GM12874 (cell line): Measurements from ENCODE around the gene DYSF.

Experiments
- CTCF ChIP-seq: IDR thresholded peaks from 2 replicates; pipeline ENCODE4 v1.5.1; 2011; ENCODE audit warnings: low read depth, mild to moderate bottlenecking, control low read depth, low read length, moderate library complexity; ENCODE audit not compliant: insufficient read depth

Gene DYSF

DNA sequence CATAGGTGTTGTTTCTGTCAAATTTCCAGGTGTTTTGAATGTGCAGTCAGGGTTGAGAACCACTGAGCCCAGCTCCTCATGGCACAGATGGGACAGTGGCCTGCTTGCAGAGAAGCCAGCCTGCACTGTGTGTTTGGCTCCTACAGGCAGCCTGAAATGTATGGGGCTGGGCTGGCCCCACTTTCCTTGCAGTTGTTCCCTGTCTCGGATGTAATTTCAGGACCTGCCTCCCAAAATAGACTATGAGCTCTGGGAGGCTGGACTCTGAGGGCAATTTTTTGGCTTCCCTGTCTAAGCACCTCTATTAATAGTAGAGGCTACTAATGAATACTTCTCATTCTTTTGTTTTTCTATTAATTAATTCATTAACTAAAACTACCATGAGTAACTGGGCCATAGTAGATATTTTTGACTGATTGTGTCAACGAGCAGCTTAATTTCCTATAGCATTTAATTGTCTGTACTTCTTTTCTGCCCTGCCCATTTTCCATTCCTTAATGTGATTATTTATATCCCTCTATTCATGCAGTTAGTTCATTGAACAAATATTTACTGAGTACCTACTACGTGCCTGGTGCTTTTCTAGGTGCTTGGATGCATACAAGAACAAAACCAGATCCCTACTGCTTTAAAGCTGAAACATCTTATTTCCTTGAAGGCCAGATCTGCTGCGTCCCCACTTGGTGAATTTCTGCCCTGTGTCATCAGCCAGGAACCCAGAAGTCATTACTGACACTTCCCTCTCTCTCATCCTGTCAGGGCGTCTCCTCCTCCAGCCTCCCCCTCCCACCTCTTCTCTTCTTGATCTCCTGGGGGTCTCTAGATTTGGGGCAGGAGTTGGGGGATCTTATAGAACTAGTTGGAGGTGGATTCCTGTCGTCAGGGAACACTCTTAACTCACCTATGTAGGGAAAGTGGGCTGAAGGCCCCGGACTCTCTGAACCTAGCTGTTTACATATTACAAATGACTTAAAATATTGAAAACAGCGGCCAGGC, 16.3 kb downstream of the DYSF start:
- no peak for TF ChIP-seq CTCF

GRCh38 chr2:71471276-71471675, 17.9 kb downstream of the DYSF start:
- no peak for TF ChIP-seq CTCF

DNA sequence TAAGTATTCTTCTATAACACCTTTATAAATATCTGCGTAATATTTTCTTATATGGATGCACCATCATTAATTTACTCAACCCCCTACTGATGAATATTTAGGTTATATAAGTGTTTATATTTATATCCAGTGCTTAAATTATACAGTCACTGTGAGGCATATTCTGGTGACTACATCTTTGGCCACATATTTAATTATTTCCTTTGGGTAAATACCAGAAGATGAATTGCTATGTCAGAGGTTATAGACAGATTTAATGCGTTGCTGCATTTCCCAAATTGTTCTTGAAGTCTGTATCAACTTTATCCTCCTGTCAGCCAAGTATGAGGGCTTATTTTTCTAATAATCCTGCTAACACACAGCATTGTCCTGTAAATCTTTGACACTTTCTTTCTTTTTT, 18.7 kb downstream of the DYSF start:
- TF ChIP-seq CTCF, result no peak

GRCh38 chr2:71473346-71474031, 20.1 kb downstream of the DYSF start:
- no peak for TF ChIP-seq CTCF

GRCh38 chr2:71474116-71474743, 20.9 kb downstream of the DYSF start:
- TF ChIP-seq CTCF, result no peak

DNA sequence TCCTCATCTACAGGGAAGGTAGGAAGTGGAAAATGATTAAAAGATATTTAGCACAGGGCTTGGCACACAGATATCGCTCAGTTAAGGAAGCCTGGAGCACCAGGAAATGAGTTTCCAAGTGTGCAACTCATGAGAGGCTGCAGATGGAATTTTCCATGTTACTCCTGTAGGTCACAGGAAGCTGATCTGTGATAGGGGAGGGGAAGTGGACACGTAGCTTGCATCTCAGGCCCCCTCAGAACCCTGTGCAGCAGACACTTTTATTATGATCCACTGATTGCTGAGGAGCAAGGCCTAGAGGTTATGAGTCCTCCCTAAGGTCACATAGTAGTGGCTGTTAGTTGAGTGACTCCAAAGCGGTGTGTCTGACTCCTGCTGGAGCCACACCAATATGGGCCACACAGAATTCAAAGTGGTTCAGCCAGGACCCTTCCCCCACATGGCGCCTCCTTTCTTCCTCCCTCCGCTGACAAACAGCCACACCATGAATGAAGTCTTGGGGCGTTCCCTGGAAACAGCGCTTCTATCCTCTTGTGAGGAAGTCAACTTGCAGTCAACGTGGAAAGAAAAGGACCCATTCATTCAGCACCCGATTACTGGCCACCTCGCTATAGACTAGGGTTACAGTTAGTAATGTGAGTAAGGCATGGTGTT, 21.5 kb downstream of the DYSF start:
- no peak for TF ChIP-seq CTCF
